GM04504 (cell line): ENCODE measurements around the gene CRYL1.

Experiments
- DNase-seq: peaks from one replicate; pipeline ENCODE4 v3.0.0-alpha.2; 2012; ENCODE audit warnings: low read depth

Gene CRYL1

DNA sequence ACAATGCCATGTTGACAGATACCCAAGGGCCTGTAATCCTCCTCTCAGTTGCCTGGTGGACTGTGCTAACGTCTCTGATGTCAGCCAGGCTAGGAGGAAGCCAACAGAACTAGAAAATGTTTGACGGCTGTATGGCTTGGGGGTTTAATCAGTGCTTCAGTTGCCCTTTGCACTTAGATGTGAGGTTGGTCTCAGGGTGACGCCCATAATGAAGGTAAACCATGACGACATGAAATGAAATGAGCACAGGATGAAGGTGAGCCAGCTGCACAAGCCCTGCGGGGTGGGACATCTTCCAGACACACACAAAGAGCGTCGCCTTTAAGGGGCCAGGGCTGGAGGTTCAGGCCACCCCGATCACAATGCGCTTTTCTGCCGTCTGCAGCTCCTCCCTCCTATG is 127.2 kb downstream of the CRYL1 start:
- no peak for DNase-seq

DNA sequence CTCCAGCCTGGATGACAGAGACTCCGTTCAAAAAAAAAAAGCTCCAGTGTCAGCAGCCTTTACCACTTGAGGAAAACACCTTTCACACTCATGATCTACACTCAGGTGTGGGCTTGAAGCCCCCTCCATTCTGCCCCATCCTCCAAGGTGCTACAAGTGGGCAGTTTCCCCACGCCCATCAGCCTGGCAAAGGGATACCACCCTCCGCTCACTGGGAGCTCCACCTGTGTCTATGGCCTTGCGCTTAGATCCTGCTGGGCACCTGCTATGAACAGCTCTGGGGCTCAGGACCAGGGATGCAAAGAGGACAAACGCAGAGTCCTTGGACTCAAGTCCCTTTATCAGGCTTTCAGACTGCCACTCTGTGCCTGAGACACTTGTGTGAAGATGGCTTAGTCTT is 127.8 kb downstream of the CRYL1 start:
- DNase-seq, result no peak

DNA sequence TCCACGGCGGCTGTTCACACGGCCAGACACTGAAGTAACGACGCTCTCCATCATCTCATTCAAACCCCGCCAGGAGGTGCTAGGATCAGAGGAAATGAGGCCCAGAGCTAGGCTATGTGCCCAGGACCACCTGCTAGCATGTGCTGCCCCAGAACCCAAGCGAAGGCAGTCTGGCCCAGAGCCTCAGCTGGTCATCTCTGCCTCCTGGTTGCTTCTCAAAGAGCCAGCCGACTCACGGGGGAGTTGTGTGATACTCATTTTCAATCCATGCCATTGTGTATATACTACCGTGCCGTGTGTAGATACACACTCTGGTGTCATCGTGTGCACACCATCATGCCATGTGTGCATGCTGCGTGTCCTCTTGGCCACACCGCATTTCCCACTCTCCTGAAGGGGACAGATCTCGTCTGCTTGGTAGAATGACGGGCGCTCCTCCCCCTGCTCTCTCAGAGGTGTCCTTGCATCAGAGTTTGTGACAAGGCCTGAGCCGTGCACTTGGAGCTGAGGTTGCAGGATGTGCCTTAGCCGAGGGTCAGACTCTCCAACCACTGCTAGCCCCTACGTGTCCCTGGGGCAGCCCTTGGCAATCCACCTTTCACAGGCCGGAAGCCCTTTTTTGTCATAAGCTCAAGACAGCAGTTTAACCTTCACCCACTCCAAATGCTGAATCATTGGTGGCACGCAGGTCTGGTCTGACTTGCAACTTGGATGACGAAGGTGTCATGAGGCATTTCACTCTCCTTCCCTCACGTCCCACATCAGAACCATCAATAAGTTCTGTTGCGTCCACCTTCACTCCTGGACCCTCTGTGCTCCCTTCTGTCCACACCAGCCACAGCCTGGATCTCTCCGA is 130.4 kb downstream of the CRYL1 start:
- no peak for DNase-seq

DNA sequence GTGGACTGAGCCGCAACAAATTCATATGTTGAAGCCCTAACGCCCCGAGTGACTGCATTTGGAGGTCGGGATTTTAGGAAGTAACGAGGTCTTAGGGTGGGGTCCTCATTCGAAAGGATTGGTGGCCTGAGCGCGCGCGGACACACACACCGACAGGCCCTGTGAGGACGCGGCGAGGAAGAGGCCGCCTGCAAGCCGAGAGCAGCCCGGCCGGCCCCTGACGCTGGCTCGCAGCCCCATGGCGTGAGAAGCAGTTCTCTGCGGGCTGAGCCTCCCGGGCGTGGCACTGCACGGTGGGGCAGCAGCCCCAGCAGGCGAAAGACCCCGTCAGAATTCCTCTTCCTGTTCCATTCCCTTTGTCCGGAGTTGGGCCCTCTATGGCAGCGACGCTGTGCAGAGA is 131.2 kb downstream of the CRYL1 start:
- no peak for DNase-seq

DNA sequence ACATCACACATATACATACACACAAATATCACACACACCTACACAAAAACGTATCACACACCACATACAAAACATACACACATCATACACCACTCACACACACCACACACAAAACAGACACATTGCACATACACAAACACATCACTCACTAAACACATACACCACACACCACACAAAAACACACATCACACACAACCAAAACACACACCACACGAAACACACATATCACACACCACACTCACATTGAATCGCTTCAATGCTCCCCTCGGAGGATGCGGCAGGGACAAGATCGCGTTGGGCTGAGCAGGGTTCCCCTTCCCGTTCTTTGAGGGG is 131.5 kb downstream of the CRYL1 start:
- no peak for DNase-seq

DNA sequence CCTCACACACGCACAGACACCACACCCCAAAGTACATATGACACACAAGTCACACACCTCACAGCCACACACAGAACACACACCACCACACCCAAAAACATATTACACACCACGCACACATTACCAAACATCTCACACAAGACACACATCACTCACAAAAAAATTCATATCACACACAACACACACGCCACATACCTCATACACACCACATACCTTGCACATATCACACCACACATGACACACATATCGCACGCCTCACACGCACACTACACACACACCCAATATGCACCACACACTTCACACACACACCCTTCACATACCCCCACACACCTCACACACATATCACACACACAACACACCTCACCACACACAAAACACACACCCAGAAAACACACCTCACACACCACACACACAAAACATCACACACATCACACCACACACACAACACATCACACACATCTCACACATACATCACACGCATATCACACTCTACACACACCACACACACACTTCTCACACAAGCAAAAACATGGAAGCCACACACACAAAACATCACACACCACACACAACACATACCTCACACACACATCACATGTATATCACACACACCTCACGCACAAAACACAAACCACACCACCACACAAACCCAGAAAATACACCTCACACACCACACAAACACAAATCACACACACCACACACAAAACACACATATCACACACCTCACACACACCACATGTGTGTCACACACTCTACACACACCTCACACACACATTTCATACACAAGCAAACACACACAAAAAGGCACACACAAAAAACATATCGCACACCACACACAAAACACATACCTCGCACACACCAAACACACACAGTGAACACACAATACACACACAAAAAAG is 132.1 kb downstream of the CRYL1 start:
- DNase-seq, result no peak

DNA sequence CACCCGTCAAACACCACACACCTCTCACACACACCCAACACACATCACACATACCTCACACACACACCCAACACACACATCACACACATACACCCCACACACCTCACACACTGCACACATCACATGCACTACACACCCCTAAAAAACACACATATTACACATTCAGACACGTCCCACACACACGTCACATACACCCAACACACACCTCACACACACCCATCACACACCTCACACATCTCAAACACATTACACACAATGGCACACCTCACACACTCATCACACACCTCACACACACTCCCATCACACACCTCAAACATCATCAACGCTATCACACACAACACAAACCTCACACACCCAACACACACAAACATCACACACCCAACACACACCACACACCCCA is 133.1 kb downstream of the CRYL1 start:
- no peak for DNase-seq

DNA sequence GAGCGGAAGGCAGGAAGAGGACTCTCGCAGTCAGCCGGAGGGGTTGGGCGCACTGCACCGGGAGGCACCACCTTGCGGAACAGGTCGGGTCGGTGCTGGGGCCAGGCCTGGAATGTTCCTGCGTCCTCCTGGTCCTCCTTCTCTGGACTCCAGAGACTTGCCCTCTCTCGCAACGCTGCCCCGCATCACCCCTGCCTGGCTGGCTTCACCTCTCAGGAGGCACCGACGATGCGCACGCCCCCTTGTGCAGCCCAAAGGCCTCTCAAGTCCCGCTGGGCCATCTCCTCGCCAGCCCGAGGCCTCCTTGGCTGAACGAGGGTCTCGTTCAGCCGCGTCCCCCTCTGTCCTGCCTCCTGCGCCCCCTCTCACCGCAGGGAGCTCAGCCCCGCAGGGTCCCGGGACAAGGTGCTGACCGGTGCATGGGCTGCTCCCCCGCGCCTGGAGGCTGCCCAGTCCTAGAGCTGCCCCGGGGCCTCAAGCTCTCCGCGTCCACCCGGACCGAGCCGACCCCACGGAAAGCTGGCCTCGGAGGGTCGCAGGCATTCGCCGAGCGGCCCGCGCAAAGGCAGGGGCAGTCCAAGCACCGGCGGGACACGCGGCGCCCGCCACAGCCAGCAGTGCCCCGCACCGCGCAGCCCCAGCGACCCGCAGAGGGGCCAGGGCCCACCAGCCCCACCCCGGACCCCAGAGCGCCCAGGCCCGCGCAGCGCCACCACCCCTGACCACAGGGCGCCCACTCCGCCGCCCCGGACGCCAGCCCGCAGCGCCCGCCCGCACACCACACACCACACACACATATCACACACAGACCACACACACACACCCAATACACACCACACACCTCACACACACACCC is 133.8 kb downstream of the CRYL1 start:
- DNase-seq, result no peak

DNA sequence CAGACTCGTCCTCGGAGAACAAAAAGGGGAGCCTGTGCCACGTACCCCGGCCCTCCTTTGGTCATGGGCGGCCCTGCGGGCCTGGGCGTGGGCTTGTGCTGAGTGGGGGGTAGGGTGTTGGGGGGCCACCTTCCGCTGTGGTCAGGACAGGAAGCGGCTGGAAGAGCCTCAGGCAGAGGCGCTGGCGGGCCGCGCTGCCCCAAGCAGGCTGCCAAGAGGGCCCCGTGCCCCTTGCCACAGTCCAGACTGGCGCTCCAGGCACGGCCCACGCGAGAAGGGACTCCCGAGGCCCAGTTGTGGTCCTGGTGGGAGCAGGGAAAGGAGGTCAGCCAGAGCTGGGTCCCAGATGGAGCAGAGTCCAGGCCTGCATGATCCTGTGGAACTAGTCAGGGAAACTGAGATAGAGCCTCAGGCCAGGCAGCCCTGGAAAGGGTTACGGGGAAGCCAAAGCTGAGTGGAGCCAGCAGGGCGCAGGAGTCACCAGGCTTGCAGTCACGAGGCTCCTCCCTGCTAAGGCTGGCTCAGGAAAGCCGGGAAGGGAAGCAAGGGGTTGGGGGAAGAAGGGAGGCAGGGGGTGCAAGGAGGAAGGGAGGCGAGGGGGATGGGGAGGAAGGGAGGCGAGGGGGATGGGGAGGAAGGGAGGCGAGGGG is 135.0 kb downstream of the CRYL1 start:
- DNase-seq, result no peak

DNA sequence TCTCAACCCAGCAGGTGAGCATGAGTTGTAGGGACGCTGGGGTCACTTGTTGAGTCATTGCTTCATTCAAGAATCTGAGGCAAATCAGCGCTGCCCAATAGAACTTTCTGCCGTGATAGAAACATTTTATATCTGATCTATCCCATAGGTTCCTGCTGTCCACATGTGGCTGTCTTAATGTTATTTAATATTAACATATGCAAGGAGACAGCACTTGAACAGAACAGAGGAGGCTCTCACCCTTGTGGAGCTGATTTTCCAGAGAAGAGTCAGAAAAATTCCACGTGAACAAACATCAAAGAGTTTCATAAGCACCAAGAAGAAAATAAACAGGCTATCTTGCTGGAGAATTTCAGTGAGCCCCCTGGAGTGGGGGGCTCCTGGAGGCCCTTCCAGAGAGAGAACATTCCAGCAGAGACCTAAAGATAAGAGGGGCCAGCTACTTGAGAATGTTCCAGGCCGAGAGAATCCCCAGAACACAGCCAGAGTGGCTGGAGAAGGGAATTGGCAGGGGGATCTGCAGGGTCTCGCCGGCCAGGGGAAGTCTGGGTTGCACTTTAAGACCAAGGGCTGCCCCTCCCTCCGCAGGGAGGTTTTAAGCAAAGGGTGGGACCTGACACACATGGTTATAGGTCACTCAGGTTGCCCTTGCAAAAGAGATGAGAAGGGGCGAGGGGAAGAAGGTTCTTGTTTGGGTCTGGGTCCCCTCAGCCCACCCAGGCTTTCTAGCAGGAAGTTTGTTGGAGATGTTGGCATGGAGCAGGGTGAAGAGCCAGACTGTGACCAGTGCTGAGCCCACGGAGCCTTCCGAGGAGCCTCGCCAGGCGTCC is 135.7 kb downstream of the CRYL1 start:
- no peak for DNase-seq

DNA sequence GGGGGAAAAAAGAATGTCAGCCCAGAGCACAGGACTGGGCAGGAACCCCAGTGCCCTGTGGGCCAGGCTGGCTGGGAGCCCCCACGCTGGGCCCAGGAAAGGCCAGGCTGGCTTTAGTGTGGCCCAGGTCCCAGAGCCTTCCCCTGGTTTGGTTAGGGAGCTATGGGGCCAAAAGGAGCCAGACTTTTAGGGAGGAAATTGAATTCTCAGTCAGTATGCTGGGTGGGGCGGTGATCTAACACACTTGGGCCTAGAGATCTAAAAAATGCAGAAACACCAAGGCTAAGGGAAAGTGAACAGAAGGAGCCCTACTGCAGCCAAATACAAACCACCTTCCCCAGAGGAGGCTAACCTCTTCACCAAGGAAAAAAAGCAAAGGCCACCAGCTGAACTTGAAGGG is 137.5 kb downstream of the CRYL1 start:
- DNase-seq, result no peak

DNA sequence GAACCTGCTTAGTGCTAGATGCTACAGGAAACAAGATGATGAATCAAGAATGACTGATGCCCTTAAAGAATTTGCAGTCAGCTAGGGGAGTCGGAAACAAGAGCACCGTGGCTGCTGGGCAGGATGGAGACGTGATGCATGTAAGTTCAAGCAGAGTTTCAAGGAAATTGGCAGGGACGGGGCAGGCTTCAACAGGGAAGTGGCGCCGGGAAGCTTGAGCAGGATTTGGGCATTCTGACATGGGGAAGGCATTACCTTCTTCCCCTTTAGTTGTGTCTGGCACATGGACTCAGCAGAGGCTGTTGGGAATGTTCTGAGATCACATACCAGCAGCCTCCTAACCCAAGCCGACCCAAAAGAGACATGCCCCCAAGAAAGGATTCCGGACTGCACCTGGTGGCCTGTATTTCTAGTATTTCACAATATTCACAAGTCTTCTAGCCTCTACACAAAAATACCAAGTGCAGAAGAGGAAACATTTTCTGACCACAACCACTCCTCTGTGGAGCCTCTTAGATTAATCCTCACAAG is 138.2 kb downstream of the CRYL1 start:
- DNase-seq, result no peak

DNA sequence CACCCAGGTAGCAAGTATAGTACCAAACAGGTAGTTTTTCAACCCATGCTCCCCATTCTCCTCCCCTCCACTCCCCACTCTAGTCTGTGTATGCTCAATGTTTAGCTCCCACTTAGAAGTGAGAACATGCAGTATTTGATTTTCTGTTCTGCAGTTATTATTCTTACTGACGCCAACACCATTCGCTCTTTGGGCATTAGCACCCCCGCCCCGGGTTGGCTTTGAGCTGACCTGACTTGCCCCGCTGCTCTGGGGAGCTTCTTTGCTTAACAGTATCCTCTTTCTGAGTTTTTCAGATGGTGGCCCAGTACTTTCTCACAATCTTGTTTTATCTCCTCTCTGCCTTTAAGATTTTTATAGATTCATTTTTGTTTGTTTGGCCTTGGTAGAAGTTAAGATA is 138.7 kb downstream of the CRYL1 start:
- no peak for DNase-seq

DNA sequence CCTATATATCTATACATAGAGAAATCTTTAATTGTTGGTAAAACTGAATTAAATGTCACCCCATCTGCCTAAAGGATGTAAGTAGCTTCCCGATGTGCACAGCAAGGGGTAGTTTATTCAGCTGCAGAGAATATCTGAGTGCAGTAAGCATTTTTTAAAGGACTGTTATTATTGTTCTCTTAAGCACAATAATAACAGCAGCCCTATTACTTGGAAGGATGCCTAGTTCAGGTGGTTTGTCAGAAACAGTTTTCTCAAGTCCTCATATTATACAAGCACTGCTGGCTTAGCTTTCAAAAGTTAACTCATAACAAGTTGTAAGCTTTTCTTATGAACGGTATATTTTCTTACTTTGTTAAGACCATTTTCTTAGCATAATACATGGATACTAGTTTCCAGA is 142.6 kb downstream of the CRYL1 start:
- no peak for DNase-seq

DNA sequence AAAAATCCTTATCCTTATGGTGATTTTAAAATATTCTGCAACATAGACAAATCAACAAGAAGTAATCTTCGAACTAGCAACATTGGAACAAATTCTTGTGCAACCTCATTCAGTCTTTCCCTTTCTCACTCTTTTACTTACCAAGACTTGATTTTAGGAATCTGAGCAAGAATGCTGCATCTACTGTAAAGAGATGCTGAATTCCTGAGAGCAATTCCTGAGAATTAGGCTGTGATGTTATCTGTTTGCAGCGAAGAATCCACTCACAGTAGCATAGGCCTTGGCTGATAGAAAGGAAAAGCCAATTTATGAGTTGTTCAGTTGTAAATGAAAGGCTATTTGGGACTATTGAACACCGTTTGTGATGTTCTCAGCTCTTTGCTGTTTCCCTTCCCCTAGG is 144.3 kb downstream of the CRYL1 start:
- DNase-seq, result no peak

DNA sequence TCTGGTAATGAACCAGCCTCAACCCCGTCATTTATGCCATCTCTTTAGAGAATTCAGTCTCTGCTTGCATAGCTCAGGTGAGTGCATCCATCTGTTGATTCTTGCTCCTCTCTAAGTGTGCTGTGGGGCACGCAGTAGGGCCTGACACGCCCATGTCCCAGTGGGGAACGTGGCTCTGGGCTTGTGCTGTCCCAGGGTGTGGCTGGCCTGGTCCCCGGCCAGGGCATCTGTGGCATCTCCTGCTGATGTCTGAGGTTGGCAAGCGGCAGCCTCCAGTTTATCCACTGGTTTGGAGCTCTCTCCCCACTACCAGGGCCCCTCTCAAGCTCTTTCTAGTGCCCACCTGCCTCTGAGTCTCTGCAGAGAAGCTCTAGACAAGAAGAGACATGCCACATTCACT is 146.9 kb downstream of the CRYL1 start:
- DNase-seq, result no peak

DNA sequence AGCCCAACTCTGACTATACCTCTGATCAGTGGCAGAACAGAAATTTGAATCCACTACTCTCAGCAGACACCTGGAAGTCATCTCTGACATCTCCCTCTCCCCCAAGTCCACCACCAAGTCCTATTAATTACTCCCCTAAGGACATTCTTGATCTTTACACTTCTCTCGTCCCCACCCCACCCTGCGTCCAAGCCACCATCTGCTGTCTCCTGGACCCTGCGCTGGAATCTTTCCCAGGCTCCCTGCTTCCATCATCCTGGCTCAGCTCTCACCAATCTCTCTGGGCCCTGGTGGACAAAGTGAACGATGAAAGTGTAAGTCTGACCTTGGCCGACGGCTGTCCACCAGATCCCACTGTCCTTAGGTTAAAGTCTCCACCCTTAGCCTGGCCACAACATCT is 147.9 kb downstream of the CRYL1 start:
- DNase-seq, result no peak

DNA sequence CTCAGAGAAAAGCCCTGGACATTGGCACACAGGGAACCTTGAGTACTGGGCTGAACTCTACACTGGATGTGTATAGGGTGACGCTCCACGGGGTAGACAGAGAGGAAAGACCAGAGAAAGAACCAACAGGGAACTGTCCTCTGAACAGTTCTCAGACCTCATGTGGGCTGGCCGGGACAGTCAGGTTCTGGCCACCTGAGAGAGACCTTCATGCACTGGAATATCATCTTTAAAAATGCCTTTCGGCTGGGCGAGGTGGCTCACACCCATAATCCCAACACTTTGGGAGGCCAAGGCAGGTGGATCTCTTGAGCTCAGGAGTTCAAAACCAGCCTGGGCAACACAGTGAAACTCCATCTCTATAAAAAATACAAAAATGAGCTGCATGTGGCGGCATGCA is 149.8 kb downstream of the CRYL1 start:
- no peak for DNase-seq

DNA sequence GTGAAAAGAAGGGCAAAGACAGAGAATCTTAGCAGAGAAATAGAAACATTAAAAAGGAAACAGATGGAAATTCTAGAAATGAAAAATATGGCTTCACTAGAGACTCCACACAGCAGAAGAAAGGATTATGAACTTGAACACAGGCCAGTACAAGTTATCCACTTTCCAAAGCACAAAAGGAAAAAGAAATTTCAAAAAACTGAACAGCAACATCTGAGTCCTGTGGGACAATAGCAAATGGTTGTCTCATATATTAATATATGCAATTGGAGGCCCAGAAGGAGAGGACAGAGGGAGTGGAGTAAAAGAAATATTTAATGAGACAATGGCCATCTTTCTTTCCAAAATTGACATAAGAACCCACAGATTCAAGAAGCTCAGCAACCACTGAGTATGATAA is 151.8 kb downstream of the CRYL1 start:
- no peak for DNase-seq

DNA sequence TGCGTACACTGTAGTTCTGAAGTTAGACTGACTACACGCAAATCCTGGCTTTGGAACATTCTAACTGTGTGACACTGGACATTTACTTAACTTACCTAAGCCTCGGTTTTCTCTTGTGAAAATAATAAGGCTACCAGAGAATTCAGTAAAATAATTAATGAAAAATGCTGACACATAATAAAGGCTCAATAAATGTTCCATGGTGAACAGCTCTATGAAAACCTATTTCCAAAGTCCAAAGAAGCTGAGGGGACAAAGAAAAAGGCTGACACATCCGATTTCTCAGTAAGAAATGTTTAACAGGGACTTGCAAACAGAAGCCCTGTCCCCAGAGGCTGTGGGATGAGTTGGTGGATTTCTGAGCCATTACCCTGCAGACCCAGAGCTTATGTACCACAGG is 153.8 kb downstream of the CRYL1 start:
- no peak for DNase-seq
